Measurements from ENCODE around the gene LYPD6.

The LYPD6 gene

DNA sequence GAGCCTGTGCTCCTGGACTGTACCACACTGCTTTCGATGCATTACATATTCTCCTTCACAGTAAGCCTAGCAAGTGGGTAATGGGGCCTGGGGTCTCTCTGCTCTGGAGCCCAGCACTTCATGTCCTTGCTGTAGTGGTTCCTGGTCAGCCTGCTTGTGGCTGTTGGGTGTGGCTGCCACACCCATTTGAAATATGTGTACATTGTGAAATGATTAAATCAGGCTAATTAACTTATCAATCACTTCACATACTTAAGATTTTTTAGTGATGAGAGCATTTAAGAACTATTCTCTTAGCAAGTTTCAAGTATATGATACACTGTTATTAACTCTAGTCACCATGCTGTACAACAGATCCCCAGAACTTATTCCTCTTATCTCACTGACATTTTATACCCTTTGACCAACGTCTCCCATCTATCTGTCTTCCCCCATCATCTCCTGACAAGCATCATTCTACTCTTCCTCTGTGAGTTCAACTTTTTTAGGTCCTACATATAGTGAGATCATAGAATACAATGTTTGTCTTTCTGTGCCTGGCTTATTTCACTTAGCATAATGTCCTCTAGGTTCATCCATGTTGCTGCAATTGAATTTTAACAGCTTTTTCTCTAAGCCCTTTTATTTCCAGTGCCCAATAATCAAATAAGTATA, 92.1 kb downstream of the LYPD6 start:
- DNase-seq, result no peak
- no peaks in the 10 kb centered on the region for H3K9me3 ChIP-seq (replicated peaks; ENCODE audit: insufficient read depth, low read length)
- no peaks in the 10 kb centered on the region for H4K20me1 ChIP-seq (ENCODE audit: insufficient read depth, low read length)
- H3K4me3 ChIP-seq (ENCODE audit: low read length), result no peak overlapping the region
- no peaks in the 10 kb centered on the region for H3K27me3 ChIP-seq (replicated peaks; ENCODE audit: insufficient read depth, low read length)
- H3K4me1 ChIP-seq (ENCODE audit: low read length), result no peaks in the 10 kb centered on the region
- H2AFZ ChIP-seq (ENCODE audit: low read length), result no peak overlapping the region
- no peak overlapping the region for H3K27ac ChIP-seq (ENCODE audit: low read length)
- no peaks in the 10 kb centered on the region for H3K36me3 ChIP-seq (replicated peaks; ENCODE audit: insufficient read depth, low read length)
- no peak overlapping the region for H3K4me2 ChIP-seq (ENCODE audit: low read depth, low read length)
- H3K79me2 ChIP-seq (ENCODE audit: low read length), result no peaks in the 10 kb centered on the region
- no peak overlapping the region for H3K9ac ChIP-seq (ENCODE audit: low read length)
- no peak for TF ChIP-seq EZH2 (optimal IDR thresholded peaks at IDR 0.05; ENCODE audit: low read depth, low read length)
- no peak for TF ChIP-seq EZH2phosphoT487 (IDR thresholded peaks at IDR 0.05; ENCODE audit: low read length)
- TF ChIP-seq, protein P1, sequence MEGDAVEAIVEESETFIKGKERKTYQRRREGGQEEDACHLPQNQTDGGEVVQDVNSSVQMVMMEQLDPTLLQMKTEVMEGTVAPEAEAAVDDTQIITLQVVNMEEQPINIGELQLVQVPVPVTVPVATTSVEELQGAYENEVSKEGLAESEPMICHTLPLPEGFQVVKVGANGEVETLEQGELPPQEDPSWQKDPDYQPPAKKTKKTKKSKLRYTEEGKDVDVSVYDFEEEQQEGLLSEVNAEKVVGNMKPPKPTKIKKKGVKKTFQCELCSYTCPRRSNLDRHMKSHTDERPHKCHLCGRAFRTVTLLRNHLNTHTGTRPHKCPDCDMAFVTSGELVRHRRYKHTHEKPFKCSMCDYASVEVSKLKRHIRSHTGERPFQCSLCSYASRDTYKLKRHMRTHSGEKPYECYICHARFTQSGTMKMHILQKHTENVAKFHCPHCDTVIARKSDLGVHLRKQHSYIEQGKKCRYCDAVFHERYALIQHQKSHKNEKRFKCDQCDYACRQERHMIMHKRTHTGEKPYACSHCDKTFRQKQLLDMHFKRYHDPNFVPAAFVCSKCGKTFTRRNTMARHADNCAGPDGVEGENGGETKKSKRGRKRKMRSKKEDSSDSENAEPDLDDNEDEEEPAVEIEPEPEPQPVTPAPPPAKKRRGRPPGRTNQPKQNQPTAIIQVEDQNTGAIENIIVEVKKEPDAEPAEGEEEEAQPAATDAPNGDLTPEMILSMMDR (IDR thresholded peaks at IDR 0.05; ENCODE audit: low read length), result no peak
- no peaks in the 10 kb centered on the region for H3F3A ChIP-seq (ENCODE audit: insufficient read depth, low read length)
- no peaks in the 10 kb centered on the region for H3K9me2 ChIP-seq (replicated peaks; ENCODE audit: insufficient read depth, low read length)

DNA sequence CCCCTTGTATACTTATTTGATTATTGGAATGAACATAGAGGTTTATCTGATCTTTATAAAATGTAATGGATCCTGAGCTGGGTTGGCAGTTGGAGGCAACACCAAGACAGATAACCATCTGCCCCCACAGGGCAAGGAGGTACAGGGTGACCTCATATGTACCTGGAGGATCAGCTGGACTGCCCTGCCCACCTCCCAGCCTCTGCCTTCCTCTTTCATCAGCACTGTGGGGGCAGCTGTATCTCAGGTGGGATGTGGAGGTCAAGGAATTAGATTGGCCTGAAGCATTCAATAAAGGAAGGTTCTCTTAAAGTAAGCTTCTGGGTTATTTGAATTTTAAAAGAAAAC, 92.6 kb downstream of the LYPD6 start:
- H3K4me1 ChIP-seq (ENCODE audit: low read length), result no peaks in the 10 kb centered on the region
- no peak overlapping the region for H3K4me2 ChIP-seq (ENCODE audit: low read depth, low read length)
- TF ChIP-seq EZH2 (optimal IDR thresholded peaks at IDR 0.05; ENCODE audit: low read depth, low read length), result no peak
- no peak for TF ChIP-seq EZH2phosphoT487 (IDR thresholded peaks at IDR 0.05; ENCODE audit: low read length)
- TF ChIP-seq, protein P1 (IDR thresholded peaks at IDR 0.05; ENCODE audit: low read length), result no peak

DNA sequence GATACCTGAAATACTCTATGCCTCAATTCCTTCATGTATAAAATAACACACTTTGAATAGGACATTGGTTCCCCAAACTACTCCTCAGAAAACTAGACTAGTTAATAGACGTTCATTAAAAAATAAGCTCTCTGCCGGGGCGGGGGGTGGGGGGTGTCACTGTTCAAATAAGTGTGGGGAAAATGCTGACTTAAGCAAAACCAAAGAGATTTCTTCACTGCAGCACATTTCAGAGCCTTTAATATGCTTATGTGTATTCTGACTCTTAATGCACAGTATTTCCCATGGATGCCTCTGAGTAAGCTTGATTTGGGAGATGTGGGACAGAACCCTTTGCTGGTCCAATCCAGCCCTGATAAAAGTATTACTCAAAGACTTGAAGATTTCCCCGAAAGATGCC, 93.2 kb downstream of the LYPD6 start:
- H3K27me3 ChIP-seq (replicated peaks; ENCODE audit: insufficient read depth, low read length), result no peaks in the 10 kb centered on the region
- DNase-seq, result no peak
- no peak overlapping the region for H3K9ac ChIP-seq (ENCODE audit: low read length)
- H3K9me2 ChIP-seq (replicated peaks; ENCODE audit: insufficient read depth, low read length), result no peaks in the 10 kb centered on the region
- no peaks in the 10 kb centered on the region for H3F3A ChIP-seq (ENCODE audit: insufficient read depth, low read length)
- H3K27ac ChIP-seq (ENCODE audit: low read length), result no peak overlapping the region
- no peak overlapping the region for H3K4me3 ChIP-seq (ENCODE audit: low read length)
- no peaks in the 10 kb centered on the region for H3K36me3 ChIP-seq (replicated peaks; ENCODE audit: insufficient read depth, low read length)
- H3K4me1 ChIP-seq (ENCODE audit: low read length), result no peaks in the 10 kb centered on the region
- no peak overlapping the region for H3K4me2 ChIP-seq (ENCODE audit: low read depth, low read length)
- H2AFZ ChIP-seq (ENCODE audit: low read length), result no peak overlapping the region
- no peaks in the 10 kb centered on the region for H3K79me2 ChIP-seq (ENCODE audit: low read length)
- no peaks in the 10 kb centered on the region for H3K9me3 ChIP-seq (replicated peaks; ENCODE audit: insufficient read depth, low read length)
- H4K20me1 ChIP-seq (ENCODE audit: insufficient read depth, low read length), result no peaks in the 10 kb centered on the region
- TF ChIP-seq EZH2 (optimal IDR thresholded peaks at IDR 0.05; ENCODE audit: low read depth, low read length) (no peak), EZH2phosphoT487 (IDR thresholded peaks at IDR 0.05; ENCODE audit: low read length) (no peak)
- TF ChIP-seq, protein P1 (IDR thresholded peaks at IDR 0.05; ENCODE audit: low read length), result no peak

More for the DNA sequence above, 92.6 kb downstream of the LYPD6 start:
- H3F3A ChIP-seq (ENCODE audit: insufficient read depth, low read length), result no peaks in the 10 kb centered on the region
- no peaks in the 10 kb centered on the region for H3K79me2 ChIP-seq (ENCODE audit: low read length)
- no peaks in the 10 kb centered on the region for H3K36me3 ChIP-seq (replicated peaks; ENCODE audit: insufficient read depth, low read length)
- no peak overlapping the region for H3K4me3 ChIP-seq (ENCODE audit: low read length)
- H3K27me3 ChIP-seq (replicated peaks; ENCODE audit: insufficient read depth, low read length), result no peaks in the 10 kb centered on the region
- no peaks in the 10 kb centered on the region for H3K9me2 ChIP-seq (replicated peaks; ENCODE audit: insufficient read depth, low read length)
- H2AFZ ChIP-seq (ENCODE audit: low read length), result no peak overlapping the region
- no peaks in the 10 kb centered on the region for H3K9me3 ChIP-seq (replicated peaks; ENCODE audit: insufficient read depth, low read length)
- H3K27ac ChIP-seq (ENCODE audit: low read length), result no peak overlapping the region
- no peaks in the 10 kb centered on the region for H4K20me1 ChIP-seq (ENCODE audit: insufficient read depth, low read length)
- no peak overlapping the region for H3K9ac ChIP-seq (ENCODE audit: low read length)
- DNase-seq, result no peak

Measured in MM.1S (cell line).